C4-2B (cell line): ENCODE data around the gene CHRNA1.

Experiments
- CTCF ChIP-seq: fragments of 450-650 bp; conservative IDR thresholded peaks from 2 replicates; pipeline ENCODE4 v1.5.1; 2017; ENCODE audit warnings: mild to moderate bottlenecking
- ZFX ChIP-seq: fragments of 450-650 bp; IDR thresholded peaks from 2 replicates; pipeline ENCODE4 v1.6.1; 2017

DNA sequence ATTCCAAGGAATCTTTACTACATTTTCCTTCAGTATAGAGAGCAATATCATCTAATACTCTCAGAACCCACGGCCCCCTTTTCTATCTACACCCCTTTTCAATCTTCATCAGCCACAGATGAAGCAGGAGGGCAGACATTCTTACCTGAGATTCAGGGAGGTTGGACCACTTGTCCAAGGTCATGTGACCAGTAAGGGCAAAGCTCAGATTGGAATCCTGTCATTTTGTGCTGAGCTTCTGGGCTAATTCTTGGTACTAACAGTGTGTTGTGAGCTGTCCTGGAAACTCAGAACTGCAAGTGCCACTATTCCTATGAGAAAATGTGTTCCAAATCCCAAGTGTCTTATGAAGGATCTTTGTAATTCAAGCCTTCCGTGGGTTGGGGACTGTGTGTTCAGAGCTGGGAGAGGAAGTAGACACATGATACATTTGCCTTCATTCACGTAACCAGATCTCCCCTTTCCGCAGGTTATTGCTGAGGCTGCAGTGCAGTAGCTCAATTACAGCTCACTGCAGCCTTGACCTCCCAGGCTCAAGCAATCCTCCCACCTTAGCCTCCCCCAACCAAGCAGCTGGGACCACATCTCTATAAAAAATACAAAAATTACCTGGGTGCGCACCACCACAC, 3.3 kb downstream of the CHRNA1 start:
- TF ChIP-seq CTCF (no peak), ZFX (no peak)
